Mammary epithelial cell (primary cell): ENCODE measurements around the gene ANKS1B.

Source experiments
- CTCF ChIP-seq, 2 donors: IDR thresholded peaks in 1 of 2; conservative IDR thresholded peaks in 1 of 2; 2 replicates each; pipeline ENCODE4 v1.5.1; 2011 to 2012; ENCODE audit warnings: inconsistent platforms in 2 of 2, low read length in 2 of 2, mild to moderate bottlenecking in 2 of 2, control low read depth in 1 of 2, low read depth in 1 of 2; ENCODE audit not compliant: insufficient read depth in 1 of 2; ENCODE audit errors: extremely low read depth in 1 of 2
- EZH2 ChIP-seq: IDR thresholded peaks from 2 replicates; pipeline ENCODE4 v1.6.1; 2012; ENCODE audit warnings: low read length, inconsistent platforms, borderline replicate concordance

- peak in 1 of 2 donors; percentile 33 for TF ChIP-seq CTCF (conservative IDR thresholded peaks at IDR 0.05 in 1 of 2, IDR thresholded peaks at IDR 0.05 in 1 of 2; ENCODE audit: extremely low read depth in 1 of 2, insufficient read depth in 1 of 2, low read depth in 1 of 2, low read length in 2 of 2)
- TF ChIP-seq EZH2: no peak
Measured at GRCh38 chr12:99658671-99659349, 325.9 kb downstream of the ANKS1B start.
